ENCODE measurements around the gene GRIK1.

DNA sequence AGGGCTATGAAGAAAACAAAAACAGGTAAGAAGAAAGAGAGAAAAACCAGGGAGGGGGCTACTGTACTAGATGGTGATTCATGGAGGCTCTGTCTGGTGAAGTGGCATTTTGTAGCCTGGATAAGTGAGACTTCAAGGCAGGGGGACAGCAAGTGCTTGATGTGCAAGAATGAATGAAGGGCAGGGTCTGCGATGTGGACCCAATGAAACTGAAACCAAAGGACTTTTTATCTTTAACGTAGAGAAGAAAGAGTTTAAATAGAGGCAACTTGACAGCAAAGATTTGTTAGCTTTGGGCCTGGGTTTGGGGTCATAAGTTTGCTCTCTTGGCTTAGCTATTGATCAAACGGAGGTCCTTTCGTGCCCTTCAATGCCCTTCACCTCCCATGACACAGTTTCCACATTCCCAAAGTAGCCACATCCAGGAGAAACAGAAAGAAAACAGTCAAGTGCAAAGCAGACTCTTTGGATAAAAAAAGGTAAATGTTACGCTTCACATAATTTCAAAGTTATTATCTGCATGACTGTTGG, 291.0 kb downstream of the GRIK1 start:
- TF ChIP-seq, protein P1, sequence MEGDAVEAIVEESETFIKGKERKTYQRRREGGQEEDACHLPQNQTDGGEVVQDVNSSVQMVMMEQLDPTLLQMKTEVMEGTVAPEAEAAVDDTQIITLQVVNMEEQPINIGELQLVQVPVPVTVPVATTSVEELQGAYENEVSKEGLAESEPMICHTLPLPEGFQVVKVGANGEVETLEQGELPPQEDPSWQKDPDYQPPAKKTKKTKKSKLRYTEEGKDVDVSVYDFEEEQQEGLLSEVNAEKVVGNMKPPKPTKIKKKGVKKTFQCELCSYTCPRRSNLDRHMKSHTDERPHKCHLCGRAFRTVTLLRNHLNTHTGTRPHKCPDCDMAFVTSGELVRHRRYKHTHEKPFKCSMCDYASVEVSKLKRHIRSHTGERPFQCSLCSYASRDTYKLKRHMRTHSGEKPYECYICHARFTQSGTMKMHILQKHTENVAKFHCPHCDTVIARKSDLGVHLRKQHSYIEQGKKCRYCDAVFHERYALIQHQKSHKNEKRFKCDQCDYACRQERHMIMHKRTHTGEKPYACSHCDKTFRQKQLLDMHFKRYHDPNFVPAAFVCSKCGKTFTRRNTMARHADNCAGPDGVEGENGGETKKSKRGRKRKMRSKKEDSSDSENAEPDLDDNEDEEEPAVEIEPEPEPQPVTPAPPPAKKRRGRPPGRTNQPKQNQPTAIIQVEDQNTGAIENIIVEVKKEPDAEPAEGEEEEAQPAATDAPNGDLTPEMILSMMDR (IDR thresholded peaks at IDR 0.05) = no peak
- no peak for TF ChIP-seq EP300 (IDR thresholded peaks at IDR 0.05)

Measured in tibial nerve (tissue), 4 donors.